H1 (cell line): ENCODE measurements around the gene LHFPL6.

ENCODE experiments used
- CEBPB ChIP-seq: IDR thresholded peaks from 2 replicates; pipeline ENCODE4 v1.6.1; 2012; ENCODE audit warnings: low read depth, low read length
- EP300 ChIP-seq, 2 experiments: IDR thresholded peaks; 1 replicate in 1 of 2; 2 replicates in 1 of 2; pipeline ENCODE4 v1.6.1; 2011 to 2012; ENCODE audit warnings: low read depth in 2 of 2, low read length in 2 of 2, mild to moderate bottlenecking in 2 of 2, borderline replicate concordance in 1 of 2, inconsistent platforms in 1 of 2, moderate library complexity in 1 of 2
- EZH2 ChIP-seq: fragments of 200-600 bp; sonication (generic); IDR thresholded peaks from 2 replicates; pipeline ENCODE4 v1.7.1; 2012; ENCODE audit warnings: low read depth, mild to moderate bottlenecking, moderate library complexity, low read length, inconsistent platforms; ENCODE audit not compliant: severe bottlenecking
- JUND ChIP-seq: IDR thresholded peaks from 2 replicates; pipeline ENCODE4 v1.6.1; 2011; ENCODE audit warnings: mild to moderate bottlenecking, improper control_type of control experiment, low read length
- POLR2A ChIP-seq, 2 experiments: IDR thresholded peaks; 1 replicate in 1 of 2; 2 replicates in 1 of 2; pipeline ENCODE4 v1.6.1; 2011; ENCODE audit warnings: low read depth in 2 of 2, low read length in 2 of 2, mild to moderate bottlenecking in 2 of 2; ENCODE audit errors: control extremely low read depth in 1 of 2
- POLR2AphosphoS5 ChIP-seq: IDR thresholded peaks from 2 replicates; pipeline ENCODE4 v1.6.1; 2011; ENCODE audit warnings: low read depth, low read length
- RAD21 ChIP-seq, 2 experiments: IDR thresholded peaks in 1 of 2; conservative IDR thresholded peaks in 1 of 2; 2 replicates each; pipeline ENCODE4 v1.6.1; 2011; ENCODE audit warnings: low read depth in 2 of 2, low read length in 2 of 2, improper control_type of control experiment in 1 of 2, inconsistent platforms in 1 of 2, mild to moderate bottlenecking in 1 of 2, moderate library complexity in 1 of 2
- SUZ12 ChIP-seq: fragments of 200-600 bp; sonication (generic); IDR thresholded peaks from 2 replicates; pipeline ENCODE4 v1.6.1; 2012; ENCODE audit warnings: mild to moderate bottlenecking, inconsistent platforms, low read length, moderate library complexity, mixed read lengths
- TF ChIP-seq, protein P1 (sequence below), 3 experiments: IDR thresholded peaks; 1 replicate in 2 of 3; 2 replicates in 1 of 3; pipeline versions ENCODE4 v1.5.1 to v1.6.1; 2011; ENCODE audit warnings: low read length in 3 of 3, mild to moderate bottlenecking in 3 of 3, inconsistent platforms in 2 of 3, low read depth in 1 of 3, moderate library complexity in 1 of 3; ENCODE audit not compliant: insufficient read depth in 1 of 3; ENCODE audit errors: control extremely low read depth in 1 of 3
- TF ChIP-seq, protein P2 (sequence below): IDR thresholded peaks from 2 replicates; pipeline ENCODE4 v1.6.1; 2011; ENCODE audit warnings: low read length, improper control_type of control experiment

DNA sequence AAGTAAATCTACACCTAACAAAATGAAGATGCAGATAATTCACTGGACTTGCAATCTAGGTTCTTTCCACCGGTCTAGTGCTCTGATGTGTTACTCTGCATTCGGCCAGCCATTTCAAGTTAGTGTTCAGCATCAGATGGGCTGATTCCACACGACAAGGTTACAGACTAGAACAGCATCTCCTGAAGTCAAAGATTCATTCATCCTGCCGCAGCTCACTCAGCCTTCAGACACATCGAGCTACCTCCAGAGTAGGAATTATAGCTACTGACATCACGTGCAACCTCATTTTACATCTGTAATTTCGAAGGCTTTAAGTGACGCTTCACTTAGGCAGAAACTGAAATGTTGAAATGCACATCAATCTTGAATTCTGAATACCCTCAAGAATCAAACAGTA, 76.5 kb downstream of the LHFPL6 start:
- TF ChIP-seq, protein P1, sequence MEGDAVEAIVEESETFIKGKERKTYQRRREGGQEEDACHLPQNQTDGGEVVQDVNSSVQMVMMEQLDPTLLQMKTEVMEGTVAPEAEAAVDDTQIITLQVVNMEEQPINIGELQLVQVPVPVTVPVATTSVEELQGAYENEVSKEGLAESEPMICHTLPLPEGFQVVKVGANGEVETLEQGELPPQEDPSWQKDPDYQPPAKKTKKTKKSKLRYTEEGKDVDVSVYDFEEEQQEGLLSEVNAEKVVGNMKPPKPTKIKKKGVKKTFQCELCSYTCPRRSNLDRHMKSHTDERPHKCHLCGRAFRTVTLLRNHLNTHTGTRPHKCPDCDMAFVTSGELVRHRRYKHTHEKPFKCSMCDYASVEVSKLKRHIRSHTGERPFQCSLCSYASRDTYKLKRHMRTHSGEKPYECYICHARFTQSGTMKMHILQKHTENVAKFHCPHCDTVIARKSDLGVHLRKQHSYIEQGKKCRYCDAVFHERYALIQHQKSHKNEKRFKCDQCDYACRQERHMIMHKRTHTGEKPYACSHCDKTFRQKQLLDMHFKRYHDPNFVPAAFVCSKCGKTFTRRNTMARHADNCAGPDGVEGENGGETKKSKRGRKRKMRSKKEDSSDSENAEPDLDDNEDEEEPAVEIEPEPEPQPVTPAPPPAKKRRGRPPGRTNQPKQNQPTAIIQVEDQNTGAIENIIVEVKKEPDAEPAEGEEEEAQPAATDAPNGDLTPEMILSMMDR (IDR thresholded peaks at IDR 0.05; ENCODE audit: control extremely low read depth in 1 of 3, insufficient read depth in 1 of 3, low read depth in 1 of 3, low read length in 3 of 3), result no peak
- TF ChIP-seq CEBPB (no peak), EP300 (IDR thresholded peaks at IDR 0.05; ENCODE audit: borderline replicate concordance in 1 of 2, low read depth in 2 of 2, low read length in 2 of 2) (no peak), SUZ12 (no peak), JUND (no peak), EZH2 (no peak), POLR2AphosphoS5 (no peak), POLR2A (IDR thresholded peaks at IDR 0.05; ENCODE audit: control extremely low read depth in 1 of 2, low read depth in 2 of 2, low read length in 2 of 2) (no peak), RAD21 (IDR thresholded peaks at IDR 0.05 in 1 of 2, conservative IDR thresholded peaks at IDR 0.05 in 1 of 2; ENCODE audit: low read depth in 2 of 2, low read length in 2 of 2) (no peak)
- TF ChIP-seq, protein P2, sequence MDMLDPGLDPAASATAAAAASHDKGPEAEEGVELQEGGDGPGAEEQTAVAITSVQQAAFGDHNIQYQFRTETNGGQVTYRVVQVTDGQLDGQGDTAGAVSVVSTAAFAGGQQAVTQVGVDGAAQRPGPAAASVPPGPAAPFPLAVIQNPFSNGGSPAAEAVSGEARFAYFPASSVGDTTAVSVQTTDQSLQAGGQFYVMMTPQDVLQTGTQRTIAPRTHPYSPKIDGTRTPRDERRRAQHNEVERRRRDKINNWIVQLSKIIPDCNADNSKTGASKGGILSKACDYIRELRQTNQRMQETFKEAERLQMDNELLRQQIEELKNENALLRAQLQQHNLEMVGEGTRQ, result no peak
